Measurements from ENCODE around the gene TTLL5. TPM values are rescaled to one million over a fixed set of nuclear protein-coding genes. Genes with fewer than 3 reads are reported as not detected.

TTLL5 gene, protein sequence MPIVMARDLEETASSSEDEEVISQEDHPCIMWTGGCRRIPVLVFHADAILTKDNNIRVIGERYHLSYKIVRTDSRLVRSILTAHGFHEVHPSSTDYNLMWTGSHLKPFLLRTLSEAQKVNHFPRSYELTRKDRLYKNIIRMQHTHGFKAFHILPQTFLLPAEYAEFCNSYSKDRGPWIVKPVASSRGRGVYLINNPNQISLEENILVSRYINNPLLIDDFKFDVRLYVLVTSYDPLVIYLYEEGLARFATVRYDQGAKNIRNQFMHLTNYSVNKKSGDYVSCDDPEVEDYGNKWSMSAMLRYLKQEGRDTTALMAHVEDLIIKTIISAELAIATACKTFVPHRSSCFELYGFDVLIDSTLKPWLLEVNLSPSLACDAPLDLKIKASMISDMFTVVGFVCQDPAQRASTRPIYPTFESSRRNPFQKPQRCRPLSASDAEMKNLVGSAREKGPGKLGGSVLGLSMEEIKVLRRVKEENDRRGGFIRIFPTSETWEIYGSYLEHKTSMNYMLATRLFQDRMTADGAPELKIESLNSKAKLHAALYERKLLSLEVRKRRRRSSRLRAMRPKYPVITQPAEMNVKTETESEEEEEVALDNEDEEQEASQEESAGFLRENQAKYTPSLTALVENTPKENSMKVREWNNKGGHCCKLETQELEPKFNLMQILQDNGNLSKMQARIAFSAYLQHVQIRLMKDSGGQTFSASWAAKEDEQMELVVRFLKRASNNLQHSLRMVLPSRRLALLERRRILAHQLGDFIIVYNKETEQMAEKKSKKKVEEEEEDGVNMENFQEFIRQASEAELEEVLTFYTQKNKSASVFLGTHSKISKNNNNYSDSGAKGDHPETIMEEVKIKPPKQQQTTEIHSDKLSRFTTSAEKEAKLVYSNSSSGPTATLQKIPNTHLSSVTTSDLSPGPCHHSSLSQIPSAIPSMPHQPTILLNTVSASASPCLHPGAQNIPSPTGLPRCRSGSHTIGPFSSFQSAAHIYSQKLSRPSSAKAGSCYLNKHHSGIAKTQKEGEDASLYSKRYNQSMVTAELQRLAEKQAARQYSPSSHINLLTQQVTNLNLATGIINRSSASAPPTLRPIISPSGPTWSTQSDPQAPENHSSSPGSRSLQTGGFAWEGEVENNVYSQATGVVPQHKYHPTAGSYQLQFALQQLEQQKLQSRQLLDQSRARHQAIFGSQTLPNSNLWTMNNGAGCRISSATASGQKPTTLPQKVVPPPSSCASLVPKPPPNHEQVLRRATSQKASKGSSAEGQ (N-terminal part only)
- 15.4 and 32.0 TPM in 2 replicates for total RNA-seq

DNA sequence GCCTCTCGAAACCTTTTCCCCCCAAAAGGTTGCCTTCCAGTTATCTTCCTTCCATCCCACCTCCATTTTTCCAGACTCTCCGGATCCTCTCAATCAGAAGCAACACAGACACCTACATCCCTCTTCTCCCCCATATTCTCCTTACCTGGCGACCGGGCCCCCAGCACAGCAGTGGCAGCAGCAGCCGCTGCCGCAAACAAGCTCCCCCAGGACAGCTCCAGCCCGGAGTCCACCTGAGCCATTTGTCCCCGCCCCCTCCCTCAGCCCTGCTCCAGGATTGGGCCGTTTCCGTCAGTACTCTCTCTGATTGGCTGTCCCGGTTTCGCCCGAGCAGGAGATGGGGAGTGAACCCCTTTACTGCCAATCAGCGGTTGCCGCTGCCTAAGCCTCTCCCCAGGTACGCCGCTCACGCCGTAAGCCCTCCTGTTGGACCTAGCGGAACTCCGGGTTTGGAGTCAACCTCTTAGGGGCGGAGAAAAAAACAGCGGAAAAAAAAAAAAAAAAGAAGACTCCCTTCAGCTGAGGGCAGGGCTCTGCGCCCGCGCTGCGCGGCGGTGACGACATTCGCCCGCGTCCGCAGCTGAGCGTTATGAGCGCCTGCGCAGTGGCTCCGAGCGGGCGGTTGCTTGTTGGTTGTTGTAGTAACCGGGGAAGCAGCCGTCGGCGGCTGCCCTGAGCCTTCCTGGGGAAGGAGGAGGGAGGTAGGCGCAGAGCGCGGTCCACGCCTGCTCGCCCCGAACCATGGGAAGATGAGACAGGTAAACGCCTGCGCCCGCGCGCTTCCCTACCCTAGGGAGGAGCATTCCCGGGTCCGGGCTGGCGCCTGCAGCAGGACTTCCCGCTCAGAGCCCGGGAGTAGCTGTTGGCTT lies at the start of gene TTLL5, which contains the start of gene ERG28:
TTLL5 (plus strand) TSS at position 617 of the 869 bp plus-strand sequence. CDS start 1,904 bp downstream, outside the sequence.
ERG28 (minus strand) TSS at position 247 of the 869 bp plus-strand sequence. CDS start 3,374 bp downstream, outside the sequence.

DNA sequence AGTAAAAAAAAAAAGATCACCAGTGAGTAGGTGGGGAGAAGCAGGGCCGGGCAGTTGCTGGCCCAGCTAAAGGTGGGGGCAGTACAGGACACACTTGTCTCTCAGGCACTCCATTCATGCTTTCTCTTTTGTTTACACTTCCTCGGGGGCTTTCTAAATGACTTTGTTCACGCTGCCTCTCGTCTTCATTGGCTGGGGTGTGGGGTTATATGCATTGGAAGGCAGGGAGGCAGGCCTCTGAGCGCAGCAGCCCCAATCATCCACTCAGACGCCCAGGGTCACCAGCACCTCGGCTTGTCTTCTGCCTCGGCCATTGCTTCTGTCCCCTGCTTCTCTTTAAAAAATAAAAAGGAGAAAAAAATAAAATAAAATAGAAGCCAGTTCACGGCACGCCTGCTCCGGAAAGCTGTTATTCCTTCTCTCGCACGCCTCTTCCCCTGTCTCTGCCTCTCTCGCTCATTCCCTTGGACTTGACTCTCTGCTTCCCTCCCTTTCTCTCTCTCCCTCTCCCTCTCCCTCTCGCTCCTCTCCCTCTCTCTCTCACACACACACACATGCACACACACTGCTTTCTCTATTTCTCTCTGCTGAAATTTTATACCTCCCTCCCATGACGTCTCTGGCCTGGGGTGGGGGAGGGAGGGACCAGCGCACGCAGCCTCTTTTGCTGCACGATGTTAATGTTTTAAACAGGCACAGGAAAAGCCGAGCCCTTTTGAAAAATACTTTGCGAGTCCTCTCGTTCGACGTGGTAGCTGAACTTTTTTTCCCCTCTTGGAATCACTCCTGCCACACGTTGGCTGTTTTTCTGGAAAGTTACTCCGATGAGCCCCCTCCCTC lies 320.6 kb downstream of the TTLL5 start, which contains the start of gene TGFB3:
TGFB3 (minus strand) TSS at position 570 of the 840 bp plus-strand sequence. CDS start 1,102 bp downstream, outside the sequence.

GRCh38 chr14:75985618-75986438 lies 324.8 kb downstream of the TTLL5 start, which contains the start of gene IFT43:
TSS of gene IFT43 (plus strand) at chr14:75985763. CDS start at chr14:75985787, 24 bp downstream.

Other genes with a start within 250 kb of the TTLL5 start
- 58.4 and 81.1 TPM in 2 replicates for gene JDP2, start 233.2 kb upstream of the TTLL5 start, total RNA-seq
- gene BATF, start 138.8 kb upstream of the TTLL5 start, total RNA-seq: not detected in 2 replicates
- gene FLVCR2, start 82.6 kb upstream of the TTLL5 start, total RNA-seq: 0.59 and 0.74 TPM in 2 replicates
- 4.5 and 6.1 TPM in 2 replicates for gene ERG28, start 370 bp upstream of the TTLL5 start, total RNA-seq